Effector memory CD8-positive, alpha-beta T cell (primary cell): Measurements from ENCODE around the gene RCN1.
A peak's percentile ranks its signal among the peaks of the same experiment; 100 is the strongest.

ENCODE experiments used
- ATAC-seq: fragments of 150-1000 bp; cut with Tn5 transposase; replicated peaks from 2 replicates; pipeline ENCODE4 v1.10.0; 2021; ENCODE audit warnings: mild to moderate bottlenecking, moderate library complexity
- DNase-seq, 3 experiments: peaks; one replicate each; pipeline ENCODE4 v3.0.0; 2021
- H3K27ac Mint-ChIP-seq, 2 donors: one replicate each; pipeline ENCODE4 v1.8.0; 2022; ENCODE audit warnings: mild to moderate bottlenecking in 2 of 2, mixed read lengths in 2 of 2, moderate library complexity in 2 of 2
- H3K27me3 Mint-ChIP-seq, 2 donors: one replicate each; pipeline ENCODE4 v1.8.0; 2022; ENCODE audit warnings: mixed read lengths in 2 of 2
- H3K36me3 Mint-ChIP-seq: one replicate; pipeline ENCODE4 v1.8.0; 2022; ENCODE audit warnings: mild to moderate bottlenecking, moderate library complexity, mixed read lengths; ENCODE audit not compliant: insufficient read depth
- H3K4me1 Mint-ChIP-seq, 2 donors: one replicate each; pipeline ENCODE4 v1.8.0; 2022; ENCODE audit warnings: low read depth in 2 of 2, mixed read lengths in 2 of 2
- H3K4me3 Mint-ChIP-seq, 2 donors: one replicate each; pipeline ENCODE4 v1.8.0; 2022; ENCODE audit warnings: mild to moderate bottlenecking in 2 of 2, mixed read lengths in 2 of 2, moderate library complexity in 2 of 2
- H3K9me3 Mint-ChIP-seq, 2 donors: one replicate each; pipeline ENCODE4 v1.8.0; 2022; ENCODE audit warnings: mixed read lengths in 2 of 2

The RCN1 gene

GRCh38 chr11:32137263-32137662, 46.4 kb downstream of the RCN1 start:
- Mint-ChIP-seq H3K4me3 (no peak overlapping the region), H3K9me3 (no peaks in the 10 kb centered on the region), H3K36me3 (peaks cover 2% of the 10 kb centered on the region), H3K27me3 (no peaks in the 10 kb centered on the region), H3K4me1 (peaks cover 3 to 5% of the 10 kb centered on the region in 2 donors), H3K27ac (no peak overlapping the region)
- DNase-seq (no peak), ATAC-seq (no peak)

GRCh38 chr11:32137869-32138268, 47.0 kb downstream of the RCN1 start:
- Mint-ChIP-seq H3K4me3 (no peak overlapping the region), H3K9me3 (no peaks in the 10 kb centered on the region), H3K36me3 (peaks cover 2% of the 10 kb centered on the region), H3K4me1 (peaks cover 4 to 11% of the 10 kb centered on the region in 2 donors), H3K27ac (no peak overlapping the region), H3K27me3 (no peaks in the 10 kb centered on the region)
- ATAC-seq = no peak
- DNase-seq = no peak

- ATAC-seq (no peak), DNase-seq (no peak)
- Mint-ChIP-seq H3K4me3 (no peak overlapping the region), H3K9me3 (no peaks in the 10 kb centered on the region), H3K27ac (no peak overlapping the region), H3K36me3 (peaks cover 2% of the 10 kb centered on the region), H3K27me3 (peaks cover 0 to 9% of the 10 kb centered on the region in 2 donors), H3K4me1 (peaks cover 4 to 18% of the 10 kb centered on the region in 2 donors)
Observed at GRCh38 chr11:32138902-32139301, 48.0 kb downstream of the RCN1 start.

GRCh38 chr11:32139896-32140520, 49.1 kb downstream of the RCN1 start:
- ATAC-seq (no peak), DNase-seq (no peak)
- Mint-ChIP-seq H3K4me1 (peaks cover 4 to 18% of the 10 kb centered on the region in 2 donors), H3K4me3 (no peak overlapping the region), H3K27ac (no peak overlapping the region), H3K36me3 (peaks cover 2% of the 10 kb centered on the region), H3K27me3 (peaks cover 0 to 19% of the 10 kb centered on the region in 2 donors), H3K9me3 (no peaks in the 10 kb centered on the region)

GRCh38 chr11:32141745-32142546, 51.1 kb downstream of the RCN1 start:
- peak overlapping the region in 1 of 2 donors; percentile 69 for H3K4me3 Mint-ChIP-seq
- no peaks in the 10 kb centered on the region for H3K36me3 Mint-ChIP-seq
- H3K4me1 Mint-ChIP-seq = peaks cover 4 to 18% of the 10 kb centered on the region in 2 donors
- peak in 1 of 3 experiments; percentile 16 for DNase-seq
- ATAC-seq = no peak
- no peaks in the 10 kb centered on the region for H3K9me3 Mint-ChIP-seq
- H3K27me3 Mint-ChIP-seq = peaks cover 0 to 30% of the 10 kb centered on the region in 2 donors
- H3K27ac Mint-ChIP-seq = peak overlapping the region in 1 of 2 donors; percentile 89

GRCh38 chr11:32143378-32143777, 52.5 kb downstream of the RCN1 start:
- DNase-seq (no peak), ATAC-seq (no peak)
- Mint-ChIP-seq H3K9me3 (no peaks in the 10 kb centered on the region), H3K36me3 (no peaks in the 10 kb centered on the region), H3K4me3 (peak overlapping the region in 1 of 2 donors; percentile 1), H3K4me1 (peaks cover 4 to 18% of the 10 kb centered on the region in 2 donors), H3K27me3 (peaks cover 5 to 43% of the 10 kb centered on the region in 2 donors), H3K27ac (no peak overlapping the region)

GRCh38 chr11:32145282-32145681, 54.4 kb downstream of the RCN1 start:
- ATAC-seq = no peak
- Mint-ChIP-seq H3K9me3 (no peaks in the 10 kb centered on the region), H3K36me3 (no peaks in the 10 kb centered on the region), H3K27me3 (peaks cover 11 to 62% of the 10 kb centered on the region in 2 donors), H3K4me3 (no peak overlapping the region), H3K27ac (no peak overlapping the region), H3K4me1 (peaks cover 4 to 18% of the 10 kb centered on the region in 2 donors)
- no peak for DNase-seq

GRCh38 chr11:32148895-32149294, 58.0 kb downstream of the RCN1 start:
- Mint-ChIP-seq H3K27ac (peak overlapping the region in 1 of 2 donors; percentile 61), H3K27me3 (peaks cover 11 to 86% of the 10 kb centered on the region in 2 donors), H3K9me3 (no peaks in the 10 kb centered on the region), H3K4me1 (no peaks in the 10 kb centered on the region), H3K36me3 (no peaks in the 10 kb centered on the region), H3K4me3 (no peak overlapping the region)
- DNase-seq (no peak), ATAC-seq (no peak)

- H3K4me3 Mint-ChIP-seq = no peak overlapping the region
- H3K36me3 Mint-ChIP-seq = no peaks in the 10 kb centered on the region
- H3K27ac Mint-ChIP-seq = no peak overlapping the region
- DNase-seq (no peak), ATAC-seq (no peak)
- no peaks in the 10 kb centered on the region for H3K9me3 Mint-ChIP-seq
- H3K27me3 Mint-ChIP-seq = peaks cover 11 to 88% of the 10 kb centered on the region in 2 donors
- H3K4me1 Mint-ChIP-seq = peaks cover 0 to 4% of the 10 kb centered on the region in 2 donors
Observed at GRCh38 chr11:32149748-32150147, 58.9 kb downstream of the RCN1 start.

GRCh38 chr11:32151027-32151426, 60.2 kb downstream of the RCN1 start:
- peaks cover 11 to 85% of the 10 kb centered on the region in 2 donors for H3K27me3 Mint-ChIP-seq
- ATAC-seq (no peak), DNase-seq (no peak)
- H3K4me3 Mint-ChIP-seq = no peak overlapping the region
- peaks cover 0 to 4% of the 10 kb centered on the region in 2 donors for H3K4me1 Mint-ChIP-seq
- no peaks in the 10 kb centered on the region for H3K9me3 Mint-ChIP-seq
- no peak overlapping the region for H3K27ac Mint-ChIP-seq
- no peaks in the 10 kb centered on the region for H3K36me3 Mint-ChIP-seq

GRCh38 chr11:32152216-32152615, 61.3 kb downstream of the RCN1 start:
- peaks cover 10 to 89% of the 10 kb centered on the region in 2 donors for H3K27me3 Mint-ChIP-seq
- peaks cover 0 to 4% of the 10 kb centered on the region in 2 donors for H3K4me1 Mint-ChIP-seq
- no peak overlapping the region for H3K27ac Mint-ChIP-seq
- H3K36me3 Mint-ChIP-seq = no peaks in the 10 kb centered on the region
- no peaks in the 10 kb centered on the region for H3K9me3 Mint-ChIP-seq
- ATAC-seq = no peak
- no peak for DNase-seq
- no peak overlapping the region for H3K4me3 Mint-ChIP-seq

GRCh38 chr11:32152821-32153220, 61.9 kb downstream of the RCN1 start:
- DNase-seq (no peak), ATAC-seq (no peak)
- peaks cover 0 to 4% of the 10 kb centered on the region in 2 donors for H3K4me1 Mint-ChIP-seq
- no peak overlapping the region for H3K4me3 Mint-ChIP-seq
- H3K27me3 Mint-ChIP-seq = peaks cover 6 to 83% of the 10 kb centered on the region in 2 donors
- H3K9me3 Mint-ChIP-seq = no peaks in the 10 kb centered on the region
- no peak overlapping the region for H3K27ac Mint-ChIP-seq
- no peaks in the 10 kb centered on the region for H3K36me3 Mint-ChIP-seq

GRCh38 chr11:32153747-32154146, 62.9 kb downstream of the RCN1 start:
- no peak for DNase-seq
- no peak for ATAC-seq

GRCh38 chr11:32154275-32154674, 63.4 kb downstream of the RCN1 start:
- DNase-seq = peak in 1 of 3 experiments; percentile 11
- Mint-ChIP-seq H3K4me3 (no peak overlapping the region), H3K4me1 (peaks cover 0 to 4% of the 10 kb centered on the region in 2 donors), H3K27ac (no peak overlapping the region), H3K36me3 (no peaks in the 10 kb centered on the region), H3K9me3 (no peaks in the 10 kb centered on the region), H3K27me3 (peaks cover 12 to 78% of the 10 kb centered on the region in 2 donors)
- no peak for ATAC-seq

More at GRCh38 chr11:32153747-32154146, 62.9 kb downstream of the RCN1 start:
- Mint-ChIP-seq H3K9me3 (no peaks in the 10 kb centered on the region), H3K36me3 (no peaks in the 10 kb centered on the region), H3K27ac (no peak overlapping the region), H3K27me3 (peaks cover 7 to 78% of the 10 kb centered on the region in 2 donors), H3K4me1 (peaks cover 0 to 4% of the 10 kb centered on the region in 2 donors), H3K4me3 (no peak overlapping the region)
